Occipital lobe (tissue), 3 donors: Measurements from ENCODE around the gene CLDND1. TPM values are rescaled to one million over a fixed set of nuclear protein-coding genes. Genes with fewer than 3 reads are reported as not detected.

Experiments used
- DNase-seq: peaks from one replicate; lab custom pipeline; 2025; lab: John Stamatoyannopoulos, UW
- small RNA-seq: library from RNA; depleted of rRNA; stranded (forward); fragments of <200 nt; gene quantifications from one replicate; pipeline ENCODE3, GENCODE V24; 2014
- total RNA-seq: library from RNA; depleted of rRNA; stranded (reverse); fragments of >200 nt; gene quantifications from one replicate; pipeline ENCODE4 v1.2.3, GENCODE V29; 2014

The CLDND1 gene
- total RNA-seq, 1 donor from 2014 or later: 141 TPM

DNA sequence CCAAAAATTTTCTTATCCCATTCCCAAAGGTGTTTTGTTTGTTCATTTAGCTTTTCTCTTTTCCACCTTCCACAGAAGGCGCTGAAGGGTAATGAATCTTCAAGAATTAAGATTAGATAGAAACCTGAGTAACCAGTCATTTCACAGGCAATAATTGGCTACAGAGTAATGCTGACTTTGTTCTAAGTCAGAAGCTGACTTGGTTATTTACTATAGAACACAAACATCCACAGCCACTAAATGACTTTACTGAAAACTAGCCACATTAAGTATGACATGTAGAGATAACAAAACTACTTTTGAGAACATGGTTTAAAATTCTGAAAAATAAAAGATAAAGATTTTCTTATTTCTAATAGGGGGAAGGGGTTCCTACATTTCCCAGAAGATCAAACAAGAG lies 7.8 kb downstream of the CLDND1 start:
- DNase-seq: no peak

DNA sequence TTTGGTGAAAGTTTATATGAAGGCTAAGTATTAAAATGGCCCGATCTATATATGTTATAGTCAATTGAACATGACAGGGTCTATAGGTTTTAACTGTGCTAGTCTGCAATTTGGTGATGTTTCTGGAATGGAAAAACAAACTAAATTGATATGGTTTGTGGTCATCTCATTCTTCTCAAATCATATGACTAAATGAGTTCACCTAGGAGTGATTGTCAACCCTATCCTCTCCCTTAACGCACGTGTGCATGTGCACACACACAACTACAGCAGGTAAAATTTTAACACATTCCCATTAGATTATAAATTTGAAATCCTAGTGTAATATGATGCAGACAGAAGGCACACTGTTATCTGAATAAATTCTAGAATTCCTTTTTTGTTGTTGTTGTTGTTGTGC lies 9.0 kb downstream of the CLDND1 start:
- DNase-seq: no peak

DNA sequence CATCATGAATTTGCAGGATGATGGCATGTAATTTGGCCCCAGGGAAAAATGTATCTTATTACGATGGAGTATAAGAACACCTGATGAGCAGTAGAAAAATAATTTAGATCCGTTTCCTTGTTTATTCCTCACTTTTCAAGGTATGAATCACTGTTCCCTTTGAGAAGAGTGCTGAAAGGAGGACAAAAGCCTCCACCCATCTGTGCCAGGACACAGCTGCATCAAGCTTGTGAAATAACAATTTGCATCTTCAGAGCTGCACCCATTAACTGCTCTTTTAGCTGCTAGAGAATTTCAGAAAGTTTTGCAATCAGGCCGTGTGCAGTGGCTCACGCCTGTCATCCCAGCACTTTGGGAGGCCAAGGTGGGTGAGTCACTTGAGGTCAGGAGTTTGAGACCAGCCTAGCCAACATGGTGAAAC lies 9.6 kb downstream of the CLDND1 start:
- no peak for DNase-seq

DNA sequence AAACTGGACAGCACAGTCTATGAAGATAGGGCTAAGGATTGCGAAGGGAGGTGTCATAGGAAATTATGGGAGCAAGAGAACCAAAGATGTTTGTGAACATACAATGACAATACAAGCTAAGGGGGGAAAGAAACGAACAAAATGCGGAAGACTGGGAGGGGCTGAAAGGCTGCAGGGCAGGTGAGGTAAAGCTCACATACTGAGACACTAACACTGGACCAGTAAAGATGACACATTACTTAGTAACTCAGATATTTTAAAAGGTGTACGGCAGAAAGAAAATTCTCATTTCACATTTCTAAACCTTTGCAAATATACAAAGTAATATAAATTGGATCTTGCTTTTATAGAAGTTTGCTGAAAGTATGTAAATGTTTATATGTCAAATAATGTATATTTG lies 10.1 kb downstream of the CLDND1 start:
- DNase-seq: no peak

DNA sequence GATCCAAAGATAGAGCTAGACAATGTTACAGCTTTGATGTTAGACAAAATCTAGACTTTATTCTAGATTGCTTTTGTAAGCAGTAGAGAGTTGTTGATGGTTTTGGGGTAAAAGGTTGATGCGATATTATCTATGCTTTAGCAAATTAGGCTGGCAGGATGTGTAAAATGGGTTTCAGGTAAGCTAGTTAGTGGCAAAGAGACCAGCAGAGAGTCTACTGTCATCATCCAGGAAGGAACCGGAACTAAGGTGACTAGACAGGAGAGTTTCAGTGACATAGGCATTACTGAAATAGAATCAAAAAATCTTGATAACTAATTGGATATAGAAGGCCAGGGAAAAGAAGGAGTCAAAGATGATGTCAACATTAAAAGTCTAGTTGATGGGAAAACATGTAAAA lies 14.1 kb downstream of the CLDND1 start:
- DNase-seq: no peak

DNA sequence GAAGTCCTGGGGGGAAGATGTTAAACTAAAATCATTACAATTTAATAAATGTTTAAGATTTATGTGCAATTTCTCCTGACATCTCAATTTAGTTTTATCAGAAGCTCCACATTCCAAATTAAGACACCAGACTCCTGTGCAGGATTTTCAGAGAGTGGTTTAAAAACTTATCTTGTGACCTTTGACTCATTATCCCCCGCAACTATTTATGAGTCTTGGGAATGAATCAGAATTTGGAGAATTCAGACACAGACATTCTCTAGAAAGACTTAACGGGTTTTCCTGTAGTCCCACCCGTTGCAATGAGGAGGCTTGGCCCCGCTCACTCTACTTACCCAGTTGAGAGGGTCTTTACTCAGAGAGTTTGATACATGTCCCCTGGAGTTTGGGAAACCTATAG lies 18.2 kb downstream of the CLDND1 start:
- DNase-seq: no peak

DNA sequence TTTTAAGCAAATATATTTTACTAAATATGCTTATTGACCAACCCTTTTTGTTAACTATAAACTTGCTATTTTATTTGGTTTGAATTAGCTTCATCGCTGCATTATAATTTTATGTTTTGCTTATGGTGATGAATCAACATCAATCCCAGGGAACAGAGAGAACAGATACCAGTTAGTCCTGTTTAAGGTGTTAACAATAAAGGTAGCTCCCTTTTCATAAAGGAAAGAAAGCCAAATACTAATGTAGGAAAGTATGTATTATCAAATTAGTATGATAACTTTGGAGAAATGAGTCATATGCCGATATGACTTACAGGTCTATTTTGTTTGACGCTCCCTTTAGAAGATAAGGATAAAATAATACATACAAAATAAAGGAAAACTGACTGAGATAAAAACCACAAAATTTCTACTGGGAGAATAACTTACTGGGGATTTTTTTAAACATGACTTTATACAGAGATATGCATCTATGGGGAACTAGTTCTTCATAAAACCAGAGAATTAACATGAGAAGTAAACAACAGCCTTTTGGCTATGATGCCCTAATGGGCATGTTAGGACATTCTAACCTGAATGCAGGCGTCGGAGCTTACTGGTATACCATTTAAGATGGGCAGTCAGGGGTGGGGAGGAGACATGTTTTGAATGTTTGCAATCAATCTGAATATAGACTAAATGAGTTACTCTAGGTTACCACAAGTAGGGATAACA lies 20.7 kb downstream of the CLDND1 start:
- DNase-seq: no peak

DNA sequence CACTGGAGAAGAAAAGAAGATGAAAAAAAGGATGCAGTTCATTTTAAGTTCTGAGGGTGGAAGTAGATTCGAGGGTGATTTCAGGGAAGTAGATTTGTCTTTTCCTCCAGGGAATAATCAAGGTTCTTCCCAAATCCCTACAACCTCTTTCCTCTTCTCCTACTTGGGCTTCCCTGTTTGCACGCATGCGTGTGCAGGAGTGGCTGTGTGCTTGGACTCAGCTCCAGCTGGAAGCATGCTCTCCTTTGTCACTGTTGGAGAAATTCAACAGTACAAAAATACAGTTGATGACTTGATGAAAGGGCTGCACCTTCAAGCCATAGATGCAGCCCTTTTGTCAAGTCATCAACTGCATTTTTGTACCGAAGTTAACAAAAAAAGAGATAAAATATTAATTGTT lies 21.4 kb downstream of the CLDND1 start:
- DNase-seq: peak; percentile 2

DNA sequence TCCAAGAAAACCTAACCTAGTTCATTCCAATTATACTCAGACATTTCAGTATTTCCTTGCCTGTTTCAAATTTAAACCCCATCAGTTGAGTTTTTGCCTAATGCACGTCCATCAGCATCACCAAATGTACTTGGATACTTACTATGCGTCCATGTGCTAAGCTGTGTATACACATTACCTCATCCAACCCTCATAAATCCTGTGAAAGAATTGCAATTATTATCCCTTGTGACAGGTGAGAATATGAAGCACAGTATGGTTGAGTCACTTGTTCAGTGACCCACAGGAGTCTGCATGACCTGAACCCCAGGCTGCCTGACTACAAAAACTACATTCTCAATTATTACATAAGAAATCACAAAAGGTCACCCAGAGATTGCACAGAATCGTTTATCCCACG lies 22.7 kb downstream of the CLDND1 start:
- no peak for DNase-seq

DNA sequence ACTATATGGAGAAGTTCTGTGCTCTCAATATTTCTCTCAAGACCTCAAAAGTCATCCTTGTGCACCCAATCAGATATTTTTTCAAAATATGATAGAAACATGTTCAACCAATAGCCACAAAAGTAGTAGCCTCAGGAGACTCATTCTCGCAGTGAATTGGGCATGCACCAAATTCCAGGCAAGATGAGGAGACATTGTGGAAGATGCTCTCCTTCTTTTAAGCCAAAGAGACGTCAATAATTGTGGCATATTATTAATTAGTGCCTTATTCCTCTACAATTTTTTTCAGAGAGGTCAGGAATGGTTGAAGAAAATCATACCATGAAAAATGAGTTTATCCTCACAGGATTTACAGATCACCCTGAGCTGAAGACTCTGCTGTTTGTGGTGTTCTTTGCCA lies 25.3 kb downstream of the CLDND1 start, which contains the start of gene OR5K2:
TSS of gene OR5K2 (plus strand) at position 301 of the 400 bp plus-strand sequence. CDS start at position 301, 0 bp downstream.
- DNase-seq: no peak

DNA sequence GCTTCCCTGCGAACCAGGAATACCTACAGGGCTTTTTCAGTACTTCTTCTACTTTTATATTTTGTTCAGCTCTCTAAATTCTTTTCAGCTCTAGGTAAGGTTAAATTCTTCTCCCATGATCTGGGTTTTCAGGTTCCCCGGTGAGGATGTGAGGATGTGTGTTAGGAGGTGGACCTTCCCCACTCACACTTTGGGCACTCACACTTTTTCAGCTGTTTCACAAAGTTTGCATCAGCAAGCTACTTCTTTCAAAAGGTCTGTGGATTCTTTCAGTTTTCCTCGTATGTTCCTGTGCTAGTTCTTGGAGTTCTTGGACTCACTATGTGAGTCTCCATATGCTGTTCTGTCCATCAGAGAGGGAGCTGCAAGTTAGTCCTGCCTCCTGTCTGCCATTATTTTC lies 39.1 kb downstream of the CLDND1 start:
- DNase-seq: no peak

DNA sequence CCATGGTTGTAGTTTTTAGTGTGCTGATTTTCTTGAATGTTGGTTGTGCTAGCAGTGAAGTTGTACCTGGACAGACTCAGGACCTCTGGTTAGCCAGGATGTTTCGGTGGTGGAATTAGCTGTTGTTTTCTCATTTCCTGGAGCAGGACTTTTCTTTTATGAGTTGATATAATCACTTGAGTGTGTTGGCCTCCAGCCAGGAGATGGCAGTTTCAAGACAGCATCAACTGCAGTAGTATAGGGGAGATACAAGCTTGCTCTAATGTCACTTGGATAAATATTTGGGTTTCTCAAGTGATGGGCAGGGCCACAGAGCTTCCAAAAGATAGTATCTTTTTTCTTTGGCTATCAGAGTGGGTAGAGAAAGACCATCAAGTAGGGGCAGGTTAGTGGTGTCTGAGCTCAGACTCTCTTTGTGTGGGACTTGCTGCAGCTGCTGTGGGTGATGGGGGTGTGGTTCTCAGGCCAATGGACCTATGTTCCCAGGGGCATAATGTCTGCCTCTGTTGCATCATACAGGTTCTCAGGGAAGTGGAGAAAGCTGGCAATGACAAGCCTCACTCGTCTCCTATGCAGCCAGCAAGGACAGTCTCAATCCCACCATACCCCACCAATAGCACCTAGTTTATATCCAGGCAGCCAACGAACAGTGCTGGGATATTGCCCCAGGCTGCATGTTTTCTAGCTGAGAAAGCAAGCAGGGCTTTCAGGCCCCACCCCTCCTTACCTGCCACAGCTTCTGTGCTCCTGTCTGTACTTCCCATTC lies 39.8 kb downstream of the CLDND1 start:
- DNase-seq: no peak

Small RNA genes within 50 kb of the gene (small RNA-seq; reads per million reads assigned to genes)
- not detected for gene RPL38P4

Other genes with a start within 250 kb of the CLDND1 start
- gene OR5H2, start 240.4 kb downstream of the CLDND1 start, total RNA-seq: not detected
- not detected for gene OR5K4, start 169.0 kb downstream of the CLDND1 start, total RNA-seq
- not detected for gene OR5K3, start 132.2 kb downstream of the CLDND1 start, total RNA-seq
- not detected for gene OR5K1, start 59.7 kb downstream of the CLDND1 start, total RNA-seq
- gene OR5K2, start 25.2 kb downstream of the CLDND1 start, total RNA-seq: not detected
- gene GPR15, start 9.1 kb upstream of the CLDND1 start, total RNA-seq: not detected
- 20.3 TPM for gene CPOX, start 70.7 kb upstream of the CLDND1 start, total RNA-seq
- 35.6 TPM for gene ST3GAL6, start 240.4 kb upstream of the CLDND1 start, total RNA-seq